Nephron progenitor cell (in vitro differentiated cells): ENCODE results near the gene ANKRD44.

Experiments used
- DNase-seq: peaks from one replicate; pipeline ENCODE4 v3.0.0; 2021
- H3K27ac Mint-ChIP-seq: 2 replicates; pipeline ENCODE4 v1.8.0; 2021; ENCODE audit warnings: mild to moderate bottlenecking, moderate library complexity, mixed read lengths
- H3K27me3 Mint-ChIP-seq: 2 replicates; pipeline ENCODE4 v1.8.0; 2021; ENCODE audit warnings: mild to moderate bottlenecking, low read depth, mixed read lengths; ENCODE audit not compliant: poor library complexity
- H3K36me3 Mint-ChIP-seq: 2 replicates; pipeline ENCODE4 v1.8.0; 2021; ENCODE audit warnings: low read depth, mixed read lengths
- H3K4me1 Mint-ChIP-seq: 2 replicates; pipeline ENCODE4 v1.8.0; 2021; ENCODE audit warnings: mixed read lengths
- H3K4me3 Mint-ChIP-seq: 2 replicates; pipeline ENCODE4 v1.8.0; 2021; ENCODE audit warnings: mild to moderate bottlenecking, moderate library complexity, mixed read lengths
- H3K9me3 Mint-ChIP-seq: 2 replicates; pipeline ENCODE4 v1.8.0; 2021; ENCODE audit warnings: mild to moderate bottlenecking, moderate library complexity, mixed read lengths
- CTCF ChIP-seq: fragments of 200-600 bp; sonication (generic); IDR thresholded peaks from 2 replicates; pipeline ENCODE4 v1.5.0; 2021; ENCODE audit warnings: antibody characterized with exemption

The ANKRD44 gene

GRCh38 chr2:197248001-197248401 lies 62.6 kb downstream of the ANKRD44 start:
- Mint-ChIP-seq H3K27ac (no peak overlapping the region), H3K36me3 (no peaks in the 10 kb centered on the region), H3K4me3 (no peak overlapping the region), H3K27me3 (peaks cover 5% of the 10 kb centered on the region), H3K9me3 (no peaks in the 10 kb centered on the region), H3K4me1 (peaks cover 10% of the 10 kb centered on the region)
- DNase-seq = no peak
- no peak for TF ChIP-seq CTCF

- Mint-ChIP-seq H3K36me3 (no peaks in the 10 kb centered on the region), H3K27ac (no peak overlapping the region), H3K9me3 (no peaks in the 10 kb centered on the region), H3K27me3 (peaks cover 5% of the 10 kb centered on the region), H3K4me3 (no peak overlapping the region), H3K4me1 (peaks cover 10% of the 10 kb centered on the region)
- TF ChIP-seq CTCF = no peak
- no peak for DNase-seq
Observed at GRCh38 chr2:197247083-197247482, 63.5 kb downstream of the ANKRD44 start.

- no peak for TF ChIP-seq CTCF
- Mint-ChIP-seq H3K36me3 (no peaks in the 10 kb centered on the region), H3K9me3 (no peaks in the 10 kb centered on the region), H3K4me3 (no peak overlapping the region), H3K27me3 (peaks cover 5% of the 10 kb centered on the region), H3K4me1 (peaks cover 10% of the 10 kb centered on the region), H3K27ac (no peak overlapping the region)
- no peak for DNase-seq
Observed at GRCh38 chr2:197245829-197246804, 64.5 kb downstream of the ANKRD44 start.

GRCh38 chr2:197244349-197244748 lies 66.2 kb downstream of the ANKRD44 start:
- H3K9me3 Mint-ChIP-seq = no peaks in the 10 kb centered on the region
- TF ChIP-seq CTCF = no peak
- H3K27me3 Mint-ChIP-seq = peaks cover 5% of the 10 kb centered on the region
- H3K36me3 Mint-ChIP-seq = no peaks in the 10 kb centered on the region
- H3K27ac Mint-ChIP-seq = no peak overlapping the region
- DNase-seq = no peak
- H3K4me3 Mint-ChIP-seq = no peak overlapping the region
- peaks cover 10% of the 10 kb centered on the region for H3K4me1 Mint-ChIP-seq

GRCh38 chr2:197242719-197243118 lies 67.9 kb downstream of the ANKRD44 start:
- no peaks in the 10 kb centered on the region for H3K36me3 Mint-ChIP-seq
- DNase-seq = no peak
- TF ChIP-seq CTCF = no peak
- peaks cover 5% of the 10 kb centered on the region for H3K4me1 Mint-ChIP-seq
- H3K4me3 Mint-ChIP-seq = no peak overlapping the region
- no peak overlapping the region for H3K27ac Mint-ChIP-seq
- no peaks in the 10 kb centered on the region for H3K9me3 Mint-ChIP-seq
- peaks cover 6% of the 10 kb centered on the region for H3K27me3 Mint-ChIP-seq

- no peak for TF ChIP-seq CTCF
- Mint-ChIP-seq H3K4me3 (no peak overlapping the region), H3K9me3 (no peaks in the 10 kb centered on the region), H3K4me1 (peaks cover 3% of the 10 kb centered on the region), H3K27me3 (peaks cover 7% of the 10 kb centered on the region), H3K27ac (no peak overlapping the region), H3K36me3 (no peaks in the 10 kb centered on the region)
- DNase-seq = no peak
Observed at GRCh38 chr2:197241596-197241995, 69.0 kb downstream of the ANKRD44 start.
